ENCODE data around the gene ZBTB46. TPM values are rescaled to one million over a fixed set of nuclear protein-coding genes. Genes with fewer than 3 reads are reported as not detected.

Gene ZBTB46
- total RNA-seq, 4 donors from 2014 or later: 15.9 to 39.9 (median 27.7) TPM

DNA sequence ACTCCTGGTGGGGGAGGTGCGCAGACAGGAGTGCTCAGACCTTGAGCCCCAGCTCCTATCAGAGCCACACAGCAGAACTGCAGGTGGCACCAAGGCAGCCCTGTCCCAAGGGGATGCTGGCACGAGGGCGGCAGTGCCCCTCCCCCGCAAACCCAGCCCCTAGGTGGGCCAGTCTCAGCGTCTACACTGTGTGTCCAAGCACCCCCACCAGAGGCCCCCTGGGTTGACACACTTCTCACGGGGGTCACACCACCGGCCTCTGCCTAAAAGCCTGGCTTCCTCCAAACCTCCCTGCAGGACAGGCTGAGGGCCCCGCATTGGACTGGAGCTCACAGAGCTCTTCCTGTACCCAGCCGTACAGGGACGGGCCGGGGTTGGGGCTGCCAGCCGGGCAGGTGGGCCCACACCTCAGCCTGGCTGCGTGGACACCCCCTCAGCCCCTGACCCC, 83.4 kb downstream of the ZBTB46 start:
- WGBS, 2 donors: 94 to 100% methylated on average over 1 to 3 of the region's 13 CpGs
- H3K27me3 ChIP-seq: no peaks in the 10 kb centered on the region
- TF ChIP-seq POLR2A (IDR thresholded peaks at IDR 0.05) (no peak), CTCF (IDR thresholded peaks at IDR 0.05) (no peak)
- no peaks in the 10 kb centered on the region for H3K9me3 ChIP-seq
- H3K27ac ChIP-seq: no peak overlapping the region
- peaks cover 5 to 10% of the 10 kb centered on the region in 2 donors for H3K4me1 ChIP-seq
- H3K4me3 ChIP-seq (replicated peaks in 1 of 3): no peak overlapping the region
- peaks cover 16 to 17% of the 10 kb centered on the region in 2 donors for H3K36me3 ChIP-seq
- intact Hi-C loops (cut with DNase I): no loop called here
- no peak for DNase-seq

GRCh38 chr20:63746751-63747315, 84.2 kb downstream of the ZBTB46 start:
- WGBS, 2 donors: 93% methylated on average over 29 to 43 of the region's 47 CpGs
- TF ChIP-seq CTCF (IDR thresholded peaks at IDR 0.05) (no peak), POLR2A (IDR thresholded peaks at IDR 0.05) (no peak)
- Histone ChIP-seq H3K36me3 (peaks cover 20 to 21% of the 10 kb centered on the region in 2 donors), H3K4me3 (replicated peaks in 1 of 3) (no peak overlapping the region), H3K9me3 (no peaks in the 10 kb centered on the region), H3K4me1 (peaks cover 0 to 4% of the 10 kb centered on the region in 2 donors), H3K27ac (no peak overlapping the region), H3K27me3 (no peaks in the 10 kb centered on the region)
- no peak for DNase-seq
- intact Hi-C loops (cut with DNase I): no loop called here

DNA sequence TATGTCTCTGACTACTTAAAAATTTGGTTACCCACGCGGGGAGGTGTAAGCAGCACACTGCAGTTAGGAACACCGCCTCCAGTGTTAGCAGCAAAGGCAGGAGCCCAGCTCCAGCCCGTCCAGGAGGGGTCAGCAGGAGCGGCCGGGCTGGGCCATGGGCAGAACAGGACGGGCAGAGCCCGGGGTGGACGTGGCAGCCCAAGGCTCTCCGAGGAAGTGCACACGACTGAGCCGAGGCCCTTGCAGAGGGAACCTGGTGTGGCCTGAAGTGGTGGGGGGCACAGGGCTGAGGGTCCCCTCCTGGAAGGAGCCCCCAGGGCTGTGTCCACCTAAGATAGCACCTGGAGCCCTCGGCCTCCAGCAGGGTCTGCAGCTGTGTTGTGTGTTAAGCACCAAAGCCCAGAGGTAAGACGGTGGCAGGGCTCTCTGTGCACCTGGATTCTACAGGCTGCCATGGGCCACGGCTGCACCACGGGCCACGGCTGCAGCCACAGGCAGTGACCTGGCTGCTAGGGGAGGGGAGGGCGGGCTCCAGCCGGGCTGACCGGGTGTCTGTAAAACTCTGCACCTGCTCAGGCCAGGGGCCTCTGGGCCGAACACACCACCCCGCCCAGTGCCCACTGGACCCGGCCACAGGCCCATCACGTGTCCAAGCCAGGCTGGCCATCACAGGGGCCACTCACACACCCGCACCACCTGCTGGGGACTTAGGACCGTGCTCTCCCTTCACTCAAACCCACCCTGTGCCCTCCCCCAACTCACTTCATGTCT, 84.9 kb downstream of the ZBTB46 start:
- Histone ChIP-seq H3K27me3 (no peaks in the 10 kb centered on the region), H3K9me3 (no peaks in the 10 kb centered on the region), H3K36me3 (peaks cover 20 to 21% of the 10 kb centered on the region in 2 donors), H3K4me1 (peaks cover 6 to 9% of the 10 kb centered on the region in 2 donors), H3K4me3 (replicated peaks in 1 of 3) (no peak overlapping the region), H3K27ac (no peak overlapping the region)
- TF ChIP-seq CTCF (IDR thresholded peaks at IDR 0.05) (no peak), POLR2A (IDR thresholded peaks at IDR 0.05) (no peak)
- WGBS, 2 donors: 88 to 95% methylated on average over 13 to 21 of the region's 26 CpGs
- no peak for DNase-seq
- intact Hi-C loops (cut with DNase I): no loop called here

DNA sequence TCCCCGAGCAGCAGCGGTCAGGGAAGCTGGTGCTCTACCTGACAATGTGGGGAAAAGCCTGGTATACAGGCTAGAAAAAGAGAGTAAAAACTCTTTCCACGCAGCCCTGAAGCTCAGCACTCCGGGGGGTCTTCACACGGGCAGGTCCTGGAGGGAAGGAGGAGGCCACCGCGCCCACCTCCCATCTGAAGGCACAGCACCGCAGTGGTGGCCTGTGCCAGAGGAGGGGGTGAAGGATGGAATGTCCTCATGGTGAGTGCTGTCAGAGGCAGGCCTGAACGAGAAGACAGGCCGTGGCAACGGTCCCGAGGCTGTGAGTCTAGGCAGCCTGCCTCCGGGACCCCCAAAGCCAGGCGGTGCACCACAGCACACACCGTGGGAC, 85.6 kb downstream of the ZBTB46 start:
- no peaks in the 10 kb centered on the region for H3K27me3 ChIP-seq
- 83 to 84% methylated on average over 15 of the region's 15 CpGs for WGBS, 2 donors
- peaks cover 9 to 13% of the 10 kb centered on the region in 2 donors for H3K4me1 ChIP-seq
- H3K4me3 ChIP-seq (replicated peaks in 1 of 3): no peak overlapping the region
- H3K27ac ChIP-seq: no peak overlapping the region
- TF ChIP-seq CTCF (IDR thresholded peaks at IDR 0.05): no peak
- no peak for TF ChIP-seq POLR2A (IDR thresholded peaks at IDR 0.05)
- DNase-seq: no peak
- peaks cover 20 to 21% of the 10 kb centered on the region in 2 donors for H3K36me3 ChIP-seq
- no peaks in the 10 kb centered on the region for H3K9me3 ChIP-seq
- intact Hi-C loops (cut with DNase I): no loop called here

Data from thyroid gland (tissue), 4 donors.